Upper lobe of left lung (tissue), 4 donors: ENCODE data around the gene RBM20.
A peak's percentile ranks its signal among the peaks of the same experiment; 100 is the strongest.

Source experiments
- POLR2A ChIP-seq, 4 donors: fragments of 450-650 bp; IDR thresholded peaks; one replicate each; pipeline ENCODE4 v1.5.1; 2016 to 2017; ENCODE audit warnings: antibody characterized with exemption in 4 of 4, mild to moderate bottlenecking in 2 of 4
- POLR2AphosphoS5 ChIP-seq, 2 donors: sonication (generic); formaldehyde crosslinking; IDR thresholded peaks; one replicate each; pipeline ENCODE4 v1.5.1; 2017; ENCODE audit warnings: antibody characterized with exemption in 2 of 2
- TF ChIP-seq, protein P1 (sequence below), 6 experiments: fragments of 450-650 bp in 4 of 6; fragments of 200-600 bp in 2 of 6; sonication (generic) in 2 of 6; IDR thresholded peaks; one replicate each; pipeline ENCODE4 v1.5.1; 2016 to 2019; ENCODE audit warnings: antibody characterized with exemption in 6 of 6

DNA sequence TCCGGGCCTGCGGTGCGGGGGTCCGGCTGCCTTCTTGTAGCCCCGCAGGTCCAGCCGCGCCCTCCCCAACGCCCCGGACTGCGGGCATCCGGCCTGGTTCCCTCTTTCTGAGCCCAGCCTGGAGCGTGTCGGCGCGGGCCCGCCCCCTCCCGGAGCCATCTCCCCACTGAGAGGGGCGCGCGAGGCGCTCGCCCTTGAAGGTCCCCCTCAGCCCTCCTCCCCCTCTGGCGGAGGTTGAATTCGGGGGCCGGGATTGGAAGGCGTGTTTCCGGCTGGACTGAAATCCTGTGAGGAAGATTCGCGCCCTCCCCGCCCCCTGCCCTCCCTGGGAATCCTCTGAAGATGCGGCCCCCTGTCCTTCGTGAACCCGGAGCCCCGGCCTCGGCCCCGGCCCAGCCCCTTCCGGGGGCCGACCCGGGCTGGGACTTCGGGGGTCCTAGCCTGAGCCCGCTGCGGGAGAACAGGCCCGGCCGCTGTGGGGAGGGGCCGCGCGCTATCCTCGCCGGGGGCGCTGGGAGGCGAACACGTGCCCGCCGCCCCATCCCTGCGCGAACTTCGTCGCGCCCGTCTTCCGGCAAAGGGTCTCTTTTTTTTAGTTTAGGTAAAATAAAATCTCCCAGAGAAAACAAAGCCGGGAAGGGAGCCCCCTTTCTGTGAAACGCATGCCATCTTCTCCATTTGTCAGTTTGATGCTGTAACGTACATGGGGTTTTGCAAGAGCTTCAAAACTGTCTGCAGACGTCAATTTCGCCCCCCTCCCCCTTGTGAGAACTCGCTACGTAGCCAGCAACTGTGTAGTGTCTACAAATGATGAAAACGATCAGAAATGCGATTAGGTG, 228.2 kb downstream of the RBM20 start:
- TF ChIP-seq, protein P1, sequence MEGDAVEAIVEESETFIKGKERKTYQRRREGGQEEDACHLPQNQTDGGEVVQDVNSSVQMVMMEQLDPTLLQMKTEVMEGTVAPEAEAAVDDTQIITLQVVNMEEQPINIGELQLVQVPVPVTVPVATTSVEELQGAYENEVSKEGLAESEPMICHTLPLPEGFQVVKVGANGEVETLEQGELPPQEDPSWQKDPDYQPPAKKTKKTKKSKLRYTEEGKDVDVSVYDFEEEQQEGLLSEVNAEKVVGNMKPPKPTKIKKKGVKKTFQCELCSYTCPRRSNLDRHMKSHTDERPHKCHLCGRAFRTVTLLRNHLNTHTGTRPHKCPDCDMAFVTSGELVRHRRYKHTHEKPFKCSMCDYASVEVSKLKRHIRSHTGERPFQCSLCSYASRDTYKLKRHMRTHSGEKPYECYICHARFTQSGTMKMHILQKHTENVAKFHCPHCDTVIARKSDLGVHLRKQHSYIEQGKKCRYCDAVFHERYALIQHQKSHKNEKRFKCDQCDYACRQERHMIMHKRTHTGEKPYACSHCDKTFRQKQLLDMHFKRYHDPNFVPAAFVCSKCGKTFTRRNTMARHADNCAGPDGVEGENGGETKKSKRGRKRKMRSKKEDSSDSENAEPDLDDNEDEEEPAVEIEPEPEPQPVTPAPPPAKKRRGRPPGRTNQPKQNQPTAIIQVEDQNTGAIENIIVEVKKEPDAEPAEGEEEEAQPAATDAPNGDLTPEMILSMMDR (IDR thresholded peaks at IDR 0.05) = no peak
- peak in 2 of 4 donors; percentile 13 to 56 for TF ChIP-seq POLR2A (IDR thresholded peaks at IDR 0.05)
- peak in 1 of 2 donors; percentile 35 for TF ChIP-seq POLR2AphosphoS5 (IDR thresholded peaks at IDR 0.05)
